ENCODE data around the gene SLC24A1.

- TF ChIP-seq, protein P1, sequence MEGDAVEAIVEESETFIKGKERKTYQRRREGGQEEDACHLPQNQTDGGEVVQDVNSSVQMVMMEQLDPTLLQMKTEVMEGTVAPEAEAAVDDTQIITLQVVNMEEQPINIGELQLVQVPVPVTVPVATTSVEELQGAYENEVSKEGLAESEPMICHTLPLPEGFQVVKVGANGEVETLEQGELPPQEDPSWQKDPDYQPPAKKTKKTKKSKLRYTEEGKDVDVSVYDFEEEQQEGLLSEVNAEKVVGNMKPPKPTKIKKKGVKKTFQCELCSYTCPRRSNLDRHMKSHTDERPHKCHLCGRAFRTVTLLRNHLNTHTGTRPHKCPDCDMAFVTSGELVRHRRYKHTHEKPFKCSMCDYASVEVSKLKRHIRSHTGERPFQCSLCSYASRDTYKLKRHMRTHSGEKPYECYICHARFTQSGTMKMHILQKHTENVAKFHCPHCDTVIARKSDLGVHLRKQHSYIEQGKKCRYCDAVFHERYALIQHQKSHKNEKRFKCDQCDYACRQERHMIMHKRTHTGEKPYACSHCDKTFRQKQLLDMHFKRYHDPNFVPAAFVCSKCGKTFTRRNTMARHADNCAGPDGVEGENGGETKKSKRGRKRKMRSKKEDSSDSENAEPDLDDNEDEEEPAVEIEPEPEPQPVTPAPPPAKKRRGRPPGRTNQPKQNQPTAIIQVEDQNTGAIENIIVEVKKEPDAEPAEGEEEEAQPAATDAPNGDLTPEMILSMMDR (IDR thresholded peaks at IDR 0.05), result no peak
- no peak for TF ChIP-seq POLR2A (IDR thresholded peaks at IDR 0.05)
Observed at GRCh38 chr15:65621638-65622037, at the start of gene SLC24A1.
